ENCODE data around the gene RGMB. TPM values are rescaled to one million over a fixed set of nuclear protein-coding genes. Genes with fewer than 3 reads are reported as not detected.
"Not testable (repeated sequence)": the region's sequence is repeated elsewhere in the genome, so short reads cannot be mapped to it uniquely, and the experiment has no call there.

RGMB gene
- total and polyA plus RNA-seq, 2 donors (not counting 1 experiment from before 2014, with no cell fraction given), result 14.7 to 18.3 TPM

DNA sequence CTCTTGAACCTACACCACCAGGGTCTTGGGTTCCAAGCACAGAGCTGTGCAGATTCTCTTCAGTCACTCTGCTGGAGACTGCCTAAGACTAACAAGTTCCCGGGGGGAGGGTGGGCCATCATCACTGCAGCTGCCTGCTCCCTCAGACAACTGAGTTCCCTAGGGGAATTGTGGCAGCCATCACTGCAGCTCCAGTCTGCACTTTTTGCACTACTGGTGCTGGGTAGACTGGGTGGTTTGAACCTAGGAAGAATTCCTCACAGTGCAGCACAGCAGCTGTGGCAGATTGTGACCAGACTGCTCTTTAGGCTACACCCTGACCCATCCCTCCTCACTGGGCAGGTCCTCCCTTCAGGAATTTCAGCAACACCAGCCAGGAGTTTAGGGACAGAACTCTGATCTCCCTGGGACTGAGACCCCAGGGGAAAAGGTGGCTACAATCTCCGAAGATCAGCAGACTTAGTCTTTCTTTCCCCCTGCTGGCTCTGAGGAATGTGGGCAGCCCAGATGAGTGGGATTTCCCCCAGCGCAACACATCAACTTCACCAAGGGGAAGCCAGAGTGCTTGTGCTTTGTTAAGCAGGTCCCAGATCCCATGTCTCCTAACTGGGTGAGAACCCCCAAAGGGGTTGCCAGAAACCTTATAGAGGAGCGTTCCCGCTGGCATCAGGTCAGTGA lies 30.9 kb upstream of the RGMB start:
- H3K4me1 Mint-ChIP-seq, result no peaks in the 10 kb centered on the region
- Histone ChIP-seq H3K4me3 (ENCODE audit: control extremely low read depth in 1 of 5, extremely low read depth in 1 of 5, insufficient read depth in 1 of 5, low read depth in 2 of 5, low read length in 4 of 5) (no peak overlapping the region), H3K9me3 (ENCODE audit: control extremely low read depth in 1 of 3, control insufficient read depth in 2 of 3, insufficient read depth in 1 of 3, low read length in 2 of 3) (peaks cover 0 to 3% (median 1%) of the 10 kb centered on the region in 3 donors), H3K27ac (ENCODE audit: low read length in 2 of 2) (no peak overlapping the region), H4K20me1 (ENCODE audit: control insufficient read depth, insufficient read depth, low read length, poor library complexity, severe bottlenecking) (no peaks in the 10 kb centered on the region), H3K9ac (ENCODE audit: low read length) (no peak overlapping the region), H2AFZ (ENCODE audit: insufficient read depth, low read depth, low read length, poor library complexity, severe bottlenecking) (no peak overlapping the region), H3K36me3 (replicated peaks in 1 of 2; ENCODE audit: control extremely low read depth in 1 of 2, control insufficient read depth in 1 of 2, extremely low read depth in 1 of 2, insufficient read depth in 2 of 2, low read length in 1 of 2) (no peaks in the 10 kb centered on the region), H3K4me1 (ENCODE audit: control insufficient read depth in 2 of 2, insufficient read depth in 2 of 2, low read length in 2 of 2) (no peaks in the 10 kb centered on the region), H3K27me3 (replicated peaks in 1 of 4; ENCODE audit: control extremely low read depth in 1 of 4, control insufficient read depth in 3 of 4, insufficient read depth in 4 of 4, low read length in 3 of 4) (peaks cover 0 to 3% (median 0%) of the 10 kb centered on the region in 4 experiments), H3K4me2 (replicated peaks; ENCODE audit: low read depth, low read length, poor library complexity, severe bottlenecking) (no peak overlapping the region), H3K79me2 (ENCODE audit: control insufficient read depth, insufficient read depth, low read length) (no peaks in the 10 kb centered on the region)
- no peak overlapping the region for H3K4me3 Mint-ChIP-seq
- TF ChIP-seq, protein P1, sequence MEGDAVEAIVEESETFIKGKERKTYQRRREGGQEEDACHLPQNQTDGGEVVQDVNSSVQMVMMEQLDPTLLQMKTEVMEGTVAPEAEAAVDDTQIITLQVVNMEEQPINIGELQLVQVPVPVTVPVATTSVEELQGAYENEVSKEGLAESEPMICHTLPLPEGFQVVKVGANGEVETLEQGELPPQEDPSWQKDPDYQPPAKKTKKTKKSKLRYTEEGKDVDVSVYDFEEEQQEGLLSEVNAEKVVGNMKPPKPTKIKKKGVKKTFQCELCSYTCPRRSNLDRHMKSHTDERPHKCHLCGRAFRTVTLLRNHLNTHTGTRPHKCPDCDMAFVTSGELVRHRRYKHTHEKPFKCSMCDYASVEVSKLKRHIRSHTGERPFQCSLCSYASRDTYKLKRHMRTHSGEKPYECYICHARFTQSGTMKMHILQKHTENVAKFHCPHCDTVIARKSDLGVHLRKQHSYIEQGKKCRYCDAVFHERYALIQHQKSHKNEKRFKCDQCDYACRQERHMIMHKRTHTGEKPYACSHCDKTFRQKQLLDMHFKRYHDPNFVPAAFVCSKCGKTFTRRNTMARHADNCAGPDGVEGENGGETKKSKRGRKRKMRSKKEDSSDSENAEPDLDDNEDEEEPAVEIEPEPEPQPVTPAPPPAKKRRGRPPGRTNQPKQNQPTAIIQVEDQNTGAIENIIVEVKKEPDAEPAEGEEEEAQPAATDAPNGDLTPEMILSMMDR (IDR thresholded peaks at IDR 0.05), result no peak
- TF ChIP-seq EZH2 (IDR thresholded peaks at IDR 0.05; ENCODE audit: borderline replicate concordance, insufficient read depth, low read depth, low read length, poor library complexity, severe bottlenecking), result no peak
- no peaks in the 10 kb centered on the region for H3K9me3 Mint-ChIP-seq (ENCODE audit: insufficient read depth)
- intact Hi-C loops (cut with micrococcal nuclease), result no loop called here
- ATAC-seq (ENCODE audit: low read depth), result no peak
- WGBS (ENCODE audit: insufficient coverage), result 90% methylated on average over 4 of the region's 5 CpGs
- ChIA-PET POLR2A (no interaction called here), CTCF (interaction anchor here (0.8 kb wide), 1 partner anchor 24 kb away, joined by 3 read pairs; no protein-coding TSS in a partner anchor)
- H3K27ac Mint-ChIP-seq, result no peak overlapping the region
- peaks cover 39% of the 10 kb centered on the region for H3K27me3 Mint-ChIP-seq
- DNase-seq, result no peak

DNA sequence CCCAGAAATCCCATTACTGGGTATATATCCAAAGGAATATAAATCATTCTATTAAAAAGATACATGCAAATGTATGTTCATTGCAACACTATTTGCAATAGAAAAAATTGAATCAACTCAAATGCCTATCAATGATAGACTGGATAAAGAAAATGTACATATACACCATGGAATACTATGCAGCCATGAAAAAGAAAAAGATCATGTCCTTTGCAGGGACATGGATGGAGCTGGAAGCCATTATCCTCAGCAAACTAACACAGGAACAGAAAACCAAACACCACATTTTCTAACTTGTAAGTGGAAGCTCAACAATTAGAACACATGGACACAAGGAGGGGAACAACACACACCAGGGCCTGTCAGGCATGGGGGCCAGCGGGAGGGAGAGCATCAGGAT lies 25.2 kb upstream of the RGMB start:
- CTCF ChIA-PET; H4K20me1 ChIP-seq (ENCODE audit: control insufficient read depth, insufficient read depth, low read length, poor library complexity, severe bottlenecking): not testable (repeated sequence)
- no CpG with 5 or more reads among the region's 1 CpG for WGBS (ENCODE audit: insufficient coverage)

More for the DNA sequence above, 25.2 kb upstream of the RGMB start:
- H3K79me2 ChIP-seq (ENCODE audit: control insufficient read depth, insufficient read depth, low read length); H3K9ac ChIP-seq (ENCODE audit: low read length); H3K27ac Mint-ChIP-seq; H3K27ac ChIP-seq (ENCODE audit: low read length in 2 of 2); H3K4me3 ChIP-seq (ENCODE audit: control extremely low read depth in 1 of 5, extremely low read depth in 1 of 5, insufficient read depth in 1 of 5, low read depth in 2 of 5, low read length in 4 of 5); H2AFZ ChIP-seq (ENCODE audit: insufficient read depth, low read depth, low read length, poor library complexity, severe bottlenecking); H3K36me3 ChIP-seq (replicated peaks in 1 of 2; ENCODE audit: control extremely low read depth in 1 of 2, control insufficient read depth in 1 of 2, extremely low read depth in 1 of 2, insufficient read depth in 2 of 2, low read length in 1 of 2); ATAC-seq (ENCODE audit: low read depth); POLR2A ChIA-PET; H3K9me3 ChIP-seq (ENCODE audit: control extremely low read depth in 1 of 3, control insufficient read depth in 2 of 3, insufficient read depth in 1 of 3, low read length in 2 of 3); DNase-seq; H3K4me1 Mint-ChIP-seq; H3K9me3 Mint-ChIP-seq (ENCODE audit: insufficient read depth); H3K27me3 ChIP-seq (replicated peaks in 1 of 4; ENCODE audit: control extremely low read depth in 1 of 4, control insufficient read depth in 3 of 4, insufficient read depth in 4 of 4, low read length in 3 of 4); intact Hi-C loops (cut with micrococcal nuclease); H3K4me3 Mint-ChIP-seq; H3K4me1 ChIP-seq (ENCODE audit: control insufficient read depth in 2 of 2, insufficient read depth in 2 of 2, low read length in 2 of 2); H3K4me2 ChIP-seq (replicated peaks; ENCODE audit: low read depth, low read length, poor library complexity, severe bottlenecking): not testable (repeated sequence)
- H3K27me3 Mint-ChIP-seq, result peaks cover 40% of the 10 kb centered on the region

Measured in B cell (primary cell).